PC-3 (cell line): Measurements from ENCODE around the gene PRLR.

Experiments
- EZH2 ChIP-seq: fragments of 300-600 bp; sonication (generic); IDR thresholded peaks from one replicate; pipeline ENCODE4 v1.6.1; 2017; ENCODE audit warnings: antibody characterized with exemption, mild to moderate bottlenecking, low read length; ENCODE audit not compliant: unreplicated experiment
- TF ChIP-seq, protein P1 (sequence below): fragments of 300-600 bp; sonication (generic); conservative IDR thresholded peaks from 2 replicates; pipeline ENCODE4 v1.5.1; 2017; ENCODE audit warnings: antibody characterized with exemption, low read depth, mild to moderate bottlenecking, low read length

DNA sequence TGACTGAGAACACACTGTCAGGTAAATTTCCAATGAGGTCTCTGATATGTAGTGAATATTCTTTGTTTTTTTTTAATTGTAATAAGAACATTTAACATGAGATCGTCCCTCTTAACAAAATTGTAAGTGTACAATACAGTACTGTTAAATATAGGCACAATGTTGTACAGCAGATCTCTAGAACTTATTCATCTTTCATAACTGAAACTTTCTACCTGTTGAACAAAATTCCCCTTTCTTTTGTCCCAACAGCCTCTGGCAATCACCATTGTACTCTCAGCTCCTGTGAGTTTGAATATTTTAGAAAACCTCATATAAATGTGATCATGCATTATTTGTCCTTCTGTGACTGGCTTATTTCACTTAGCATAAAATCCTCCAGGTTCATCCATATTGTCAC lies 10.6 kb upstream of the PRLR start:
- TF ChIP-seq, protein P1, sequence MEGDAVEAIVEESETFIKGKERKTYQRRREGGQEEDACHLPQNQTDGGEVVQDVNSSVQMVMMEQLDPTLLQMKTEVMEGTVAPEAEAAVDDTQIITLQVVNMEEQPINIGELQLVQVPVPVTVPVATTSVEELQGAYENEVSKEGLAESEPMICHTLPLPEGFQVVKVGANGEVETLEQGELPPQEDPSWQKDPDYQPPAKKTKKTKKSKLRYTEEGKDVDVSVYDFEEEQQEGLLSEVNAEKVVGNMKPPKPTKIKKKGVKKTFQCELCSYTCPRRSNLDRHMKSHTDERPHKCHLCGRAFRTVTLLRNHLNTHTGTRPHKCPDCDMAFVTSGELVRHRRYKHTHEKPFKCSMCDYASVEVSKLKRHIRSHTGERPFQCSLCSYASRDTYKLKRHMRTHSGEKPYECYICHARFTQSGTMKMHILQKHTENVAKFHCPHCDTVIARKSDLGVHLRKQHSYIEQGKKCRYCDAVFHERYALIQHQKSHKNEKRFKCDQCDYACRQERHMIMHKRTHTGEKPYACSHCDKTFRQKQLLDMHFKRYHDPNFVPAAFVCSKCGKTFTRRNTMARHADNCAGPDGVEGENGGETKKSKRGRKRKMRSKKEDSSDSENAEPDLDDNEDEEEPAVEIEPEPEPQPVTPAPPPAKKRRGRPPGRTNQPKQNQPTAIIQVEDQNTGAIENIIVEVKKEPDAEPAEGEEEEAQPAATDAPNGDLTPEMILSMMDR = no peak
- TF ChIP-seq EZH2 = no peak
